HEK293 (cell line): ENCODE data around the gene JAML.

Source experiments
- ZNF114 ChIP-seq: fragments of 450-650 bp; formaldehyde crosslinking; IDR thresholded peaks from 2 replicates; pipeline ENCODE4 v1.5.0; 2017; ENCODE audit warnings: missing biosample characterization, missing genetic modification characterization
- ZNF292 ChIP-seq: fragments of 450-650 bp; formaldehyde crosslinking; IDR thresholded peaks from 2 replicates; pipeline ENCODE4 v1.5.1; 2016; ENCODE audit warnings: low read depth, missing biosample characterization, missing genetic modification characterization, borderline replicate concordance
- ZNF670 ChIP-seq: fragments of 450-650 bp; formaldehyde crosslinking; IDR thresholded peaks from 2 replicates; pipeline ENCODE4 v1.5.1; 2016; ENCODE audit warnings: missing biosample characterization, missing genetic modification characterization, low read depth
- ZNF785 ChIP-seq: fragments of 450-650 bp; formaldehyde crosslinking; IDR thresholded peaks from 2 replicates; pipeline ENCODE4 v1.5.1; 2016; ENCODE audit warnings: missing biosample characterization, missing genetic modification characterization
- ZNF830 ChIP-seq: fragments of 450-650 bp; IDR thresholded peaks from 2 replicates; pipeline ENCODE4 v1.5.0; 2018; ENCODE audit warnings: missing biosample characterization, missing genetic modification characterization, low read depth, mild to moderate bottlenecking, moderate library complexity
- TF ChIP-seq, protein P1 (sequence below): fragments of 450-650 bp; formaldehyde crosslinking; IDR thresholded peaks from 2 replicates; pipeline ENCODE4 v1.5.1; 2016; ENCODE audit warnings: missing biosample characterization, missing genetic modification characterization

DNA sequence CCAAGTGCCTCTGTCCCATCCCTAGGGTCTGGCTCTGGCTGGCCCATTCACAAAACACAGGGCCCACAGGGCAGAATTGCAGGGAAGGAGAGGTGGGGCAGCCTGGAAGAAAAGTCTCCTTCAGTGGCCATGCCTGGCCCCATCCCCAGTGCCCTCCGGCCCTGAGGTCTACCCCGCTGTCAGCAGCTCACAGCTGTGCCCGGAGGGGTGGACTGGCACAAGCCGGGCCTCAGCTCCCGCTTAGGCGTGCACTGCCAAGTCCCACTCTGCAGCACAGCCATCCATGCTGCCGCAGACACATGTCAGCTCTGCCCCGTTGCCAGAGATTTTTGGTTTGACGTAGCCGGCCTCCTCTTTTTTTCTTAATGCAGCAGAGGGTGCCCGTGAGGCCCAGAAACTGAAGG lies 44.5 kb downstream of the JAML start:
- TF ChIP-seq ZNF670 (tag by site-specific recombination) = no peak
- no peak for TF ChIP-seq ZNF785
- TF ChIP-seq, protein P1, sequence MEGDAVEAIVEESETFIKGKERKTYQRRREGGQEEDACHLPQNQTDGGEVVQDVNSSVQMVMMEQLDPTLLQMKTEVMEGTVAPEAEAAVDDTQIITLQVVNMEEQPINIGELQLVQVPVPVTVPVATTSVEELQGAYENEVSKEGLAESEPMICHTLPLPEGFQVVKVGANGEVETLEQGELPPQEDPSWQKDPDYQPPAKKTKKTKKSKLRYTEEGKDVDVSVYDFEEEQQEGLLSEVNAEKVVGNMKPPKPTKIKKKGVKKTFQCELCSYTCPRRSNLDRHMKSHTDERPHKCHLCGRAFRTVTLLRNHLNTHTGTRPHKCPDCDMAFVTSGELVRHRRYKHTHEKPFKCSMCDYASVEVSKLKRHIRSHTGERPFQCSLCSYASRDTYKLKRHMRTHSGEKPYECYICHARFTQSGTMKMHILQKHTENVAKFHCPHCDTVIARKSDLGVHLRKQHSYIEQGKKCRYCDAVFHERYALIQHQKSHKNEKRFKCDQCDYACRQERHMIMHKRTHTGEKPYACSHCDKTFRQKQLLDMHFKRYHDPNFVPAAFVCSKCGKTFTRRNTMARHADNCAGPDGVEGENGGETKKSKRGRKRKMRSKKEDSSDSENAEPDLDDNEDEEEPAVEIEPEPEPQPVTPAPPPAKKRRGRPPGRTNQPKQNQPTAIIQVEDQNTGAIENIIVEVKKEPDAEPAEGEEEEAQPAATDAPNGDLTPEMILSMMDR (tag by site-specific recombination) = no peak
- TF ChIP-seq ZNF292 = no peak
- TF ChIP-seq ZNF830 = no peak
- no peak for TF ChIP-seq ZNF114 (tag by site-specific recombination)
